IMR-90 (cell line): ENCODE measurements around the gene ERBB4. TPM values are rescaled to one million over a fixed set of nuclear protein-coding genes. Genes with fewer than 3 reads are reported as not detected.

Experiments
- ATAC-seq: fragments of 200-7000 bp; cut with Tn5 transposase; 2 replicates; pipeline ENCODE4 v1.9.1; 2020; ENCODE audit warnings: low read depth, mild to moderate bottlenecking, moderate library complexity
- BruUV-seq: library from RNA; stranded (reverse); fragments of 400-500 nt; replicated peaks from 2 replicates; lab custom pipeline; 2021; lab: Mats Ljungman, UMichigan
- CTCF ChIA-PET: fragments of 300-600 bp; formaldehyde crosslinking; extraction: SDS; loops from one replicate; lab custom pipeline; 2021; ENCODE audit warnings: antibody characterized with exemption; lab: Yijun Ruan, JAX
- POLR2A ChIA-PET: fragments of 300-600 bp; sonication (Branson Sonifier 250); formaldehyde crosslinking; loops from one replicate; lab custom pipeline; 2022; ENCODE audit warnings: antibody characterized with exemption; ENCODE audit not compliant: unreplicated experiment; lab: Charles Lee
- DNase-seq: peaks from one replicate; pipeline ENCODE4 v3.0.0; 2013
- H2AFZ ChIP-seq: replicated peaks from 2 replicates; pipeline ENCODE3; 2013; ENCODE audit warnings: low read length, mild to moderate bottlenecking; ENCODE audit not compliant: poor library complexity
- H2AK5ac ChIP-seq: 2 replicates; pipeline ENCODE4 v1.6.1; 2013; ENCODE audit warnings: low read depth, low read length, inconsistent platforms
- H2AK9ac ChIP-seq: replicated peaks from 2 replicates; pipeline ENCODE3; 2013; ENCODE audit warnings: mild to moderate bottlenecking, low read depth, low read length, moderate library complexity; ENCODE audit not compliant: poor library complexity
- H2BK120ac ChIP-seq: 2 replicates; pipeline ENCODE4 v1.6.1; 2013; ENCODE audit warnings: low read depth, low read length, inconsistent platforms
- H2BK15ac ChIP-seq: 3 replicates; pipeline ENCODE4 v1.6.1; 2013; ENCODE audit warnings: low read depth, low read length, inconsistent platforms
- H2BK20ac ChIP-seq: 2 replicates; pipeline ENCODE4 v1.6.1; 2013; ENCODE audit warnings: low read depth, mild to moderate bottlenecking, inconsistent platforms, low read length, moderate library complexity
- H2BK5ac ChIP-seq: 2 replicates; pipeline ENCODE4 v1.6.1; 2013; ENCODE audit warnings: mild to moderate bottlenecking, low read depth, low read length, inconsistent platforms; ENCODE audit not compliant: poor library complexity, severe bottlenecking
- H3K14ac ChIP-seq: replicated peaks from 2 replicates; pipeline ENCODE4 v1.6.1; 2013; ENCODE audit warnings: low read depth, low read length, inconsistent platforms
- H3K18ac ChIP-seq: 2 replicates; pipeline ENCODE4 v1.6.1; 2013; ENCODE audit warnings: low read depth, low read length, control low read depth
- H3K23ac ChIP-seq: 2 replicates; pipeline ENCODE4 v1.6.1; 2013; ENCODE audit warnings: low read depth, low read length, inconsistent platforms
- H3K27ac ChIP-seq: 2 replicates; pipeline ENCODE4 v1.5.1; 2013; ENCODE audit warnings: mild to moderate bottlenecking, control low read depth, low read length; ENCODE audit not compliant: insufficient read depth
- H3K27me3 ChIP-seq: 2 replicates; pipeline ENCODE4 v1.6.1; 2013; ENCODE audit warnings: low read length; ENCODE audit not compliant: control insufficient read depth, insufficient read depth
- H3K36me3 ChIP-seq: 2 replicates; pipeline ENCODE4 v1.6.1; 2013; ENCODE audit warnings: low read length, mixed read lengths; ENCODE audit not compliant: control insufficient read depth, insufficient read depth
- H3K4ac ChIP-seq: 2 replicates; pipeline ENCODE4 v1.6.1; 2013; ENCODE audit warnings: low read depth, low read length, inconsistent platforms
- H3K4me1 ChIP-seq: 2 replicates; pipeline ENCODE4 v1.6.1; 2013; ENCODE audit warnings: low read length, mixed read lengths; ENCODE audit not compliant: control insufficient read depth, insufficient read depth
- H3K4me2 ChIP-seq: 2 replicates; pipeline ENCODE4 v1.6.1; 2013; ENCODE audit warnings: low read depth, mild to moderate bottlenecking, control low read depth, low read length, moderate library complexity
- H3K4me3 ChIP-seq: 2 replicates; pipeline ENCODE4 v1.5.1; 2013; ENCODE audit warnings: low read depth, mild to moderate bottlenecking, control low read depth, low read length, moderate library complexity; ENCODE audit not compliant: insufficient read depth
- H3K56ac ChIP-seq: 2 replicates; pipeline ENCODE4 v1.6.1; 2013; ENCODE audit warnings: low read length, inconsistent platforms; ENCODE audit not compliant: insufficient read depth; ENCODE audit errors: extremely low read depth
- H3K79me1 ChIP-seq, 2 experiments: 2 replicates each; pipeline ENCODE4 v1.6.1; 2013; ENCODE audit warnings: low read length in 2 of 2, inconsistent platforms in 1 of 2, low read depth in 1 of 2
- H3K9ac ChIP-seq: 2 replicates; pipeline ENCODE4 v1.6.1; 2013; ENCODE audit warnings: low read depth, low read length, control low read depth
- H3K9me1 ChIP-seq: 2 replicates; pipeline ENCODE4 v1.6.1; 2013; ENCODE audit warnings: low read length, inconsistent platforms; ENCODE audit not compliant: insufficient read depth
- H3K9me3 ChIP-seq: 2 replicates; pipeline ENCODE4 v1.6.1; 2013; ENCODE audit warnings: low read length; ENCODE audit not compliant: control insufficient read depth, insufficient read depth
- H4K20me1 ChIP-seq: 2 replicates; pipeline ENCODE4 v1.6.1; 2013; ENCODE audit warnings: low read length, inconsistent platforms; ENCODE audit not compliant: insufficient read depth
- H4K5ac ChIP-seq: 2 replicates; pipeline ENCODE4 v1.6.1; 2013; ENCODE audit warnings: mild to moderate bottlenecking, low read depth, low read length, control low read depth
- H4K8ac ChIP-seq, 2 experiments: 2 replicates each; pipeline ENCODE4 v1.6.1; 2013; ENCODE audit warnings: low read depth in 2 of 2, low read length in 2 of 2, control low read depth in 1 of 2, inconsistent platforms in 1 of 2
- H4K91ac ChIP-seq: 2 replicates; pipeline ENCODE4 v1.6.1; 2013; ENCODE audit warnings: low read depth, low read length, inconsistent platforms; ENCODE audit not compliant: insufficient read depth
- BHLHE40 ChIP-seq: fragments of 150-350 bp; IDR thresholded peaks from 2 replicates; pipeline ENCODE4 v1.6.1; 2016; ENCODE audit warnings: mild to moderate bottlenecking, low read depth, low read length
- CHD1 ChIP-seq: IDR thresholded peaks from 2 replicates; pipeline ENCODE4 v1.6.1; 2012; ENCODE audit warnings: low read depth, low read length, improper control_type of control experiment
- MAFK ChIP-seq: IDR thresholded peaks from 2 replicates; pipeline ENCODE4 v1.6.1; 2012; ENCODE audit warnings: low read depth, low read length, improper control_type of control experiment
- RAD21 ChIP-seq: IDR thresholded peaks from 2 replicates; pipeline ENCODE4 v1.6.1; 2012; ENCODE audit warnings: low read length, improper control_type of control experiment
- WGBS, 2 experiments: methylation state at CpG; one replicate each; pipeline versions ENCODE4 v1.1.5 to v1.1.7; 2013; ENCODE audit warnings: missing lambda C conversion rate in 2 of 2; ENCODE audit not compliant: insufficient read length in 1 of 2; ENCODE audit errors: extremely low coverage in 2 of 2; 5-methylcytosine and 5-hydroxymethylcytosine counted together
- dilution Hi-C: fragments of 300-500 bp; cut with HindIII; formaldehyde crosslinking; loops from one replicate; pipeline ENCODE4 v1.14.3; 2018; ENCODE audit warnings: low sequenced_read_pairs; ENCODE audit not compliant: unreplicated experiment
- in situ Hi-C: fragments of 300-500 bp; cut with MboI; formaldehyde crosslinking; loops from 3 replicates; pipeline ENCODE4 v1.14.3; 2019; ENCODE audit warnings: low sequenced_read_pairs, inconsistent platforms, mixed read lengths
- intact Hi-C: fragments of 100-400 bp; cut with micrococcal nuclease; formaldehyde crosslinking; loops from 2 replicates; pipeline ENCODE4 v1.10.0; 2022
- polyA plus RNA-seq, 3 experiments: library from polyadenylated mRNA; depleted of rRNA; stranded (reverse); fragments of >200 nt; gene quantifications; 2 replicates each; pipeline ENCODE4 v1.2.3, GENCODE V29; 2012; ENCODE audit warnings: low replicate concordance in 1 of 3
- total RNA-seq: library from RNA; depleted of rRNA; stranded (reverse); fragments of >200 nt; gene quantifications from 2 replicates; pipeline ENCODE4 v1.2.3, GENCODE V29; 2012

ERBB4 gene
- total and polyA plus RNA-seq, 2 of the 4 experiments (the other 2 are of a cell fraction): not detected

DNA sequence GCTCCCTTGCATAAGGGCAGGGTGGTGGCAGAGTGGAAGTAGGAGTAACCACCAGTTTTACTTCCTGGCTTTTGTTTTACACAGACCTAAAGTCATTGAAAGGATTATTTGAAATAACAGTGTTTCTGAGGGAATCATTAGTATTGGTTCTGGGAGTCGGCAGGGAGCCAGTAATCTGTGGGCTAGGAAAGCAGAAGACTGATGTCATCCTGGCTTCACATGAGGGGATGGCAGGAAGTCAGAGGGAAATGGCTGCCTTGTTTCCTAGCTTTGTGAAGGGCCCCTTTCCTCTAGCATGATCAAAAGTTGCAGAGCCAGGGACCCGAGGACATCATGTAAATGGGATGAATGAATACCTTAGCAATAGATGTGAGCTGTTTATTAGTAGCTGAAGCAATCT is 1189.6 kb downstream of the ERBB4 start:
- Histone ChIP-seq H3K4me2 (no peak overlapping the region), H3K14ac (no peak overlapping the region), H3K9ac (no peak overlapping the region), H3K23ac (no peak overlapping the region), H2AK5ac (no peak overlapping the region), H3K4me3 (no peak overlapping the region), H3K9me1 (no peaks in the 10 kb centered on the region), H2AFZ (no peak overlapping the region), H3K4ac (no peak overlapping the region), H4K20me1 (no peaks in the 10 kb centered on the region), H2BK120ac (no peak overlapping the region), H2BK20ac (no peak overlapping the region), H3K79me1 (no peaks in the 10 kb centered on the region), H2AK9ac (no peak overlapping the region), H3K4me1 (no peaks in the 10 kb centered on the region), H3K36me3 (no peaks in the 10 kb centered on the region), H2BK5ac (no peak overlapping the region), H3K56ac (no peak overlapping the region), H2BK15ac (no peak overlapping the region), H3K27me3 (no peaks in the 10 kb centered on the region), H3K18ac (no peak overlapping the region), H4K8ac (no peak overlapping the region), H3K27ac (no peak overlapping the region), H3K9me3 (peaks cover 11% of the 10 kb centered on the region), H4K91ac (no peak overlapping the region), H4K5ac (no peak overlapping the region)
- POLR2A ChIA-PET: no interaction called here
- BruUV-seq: no TSS peak
- in situ Hi-C loops: no loop called here
- intact Hi-C loops: no loop called here
- no CpG with 5 or more reads among the region's 2 CpGs for WGBS, 2 experiments
- DNase-seq: no peak
- dilution Hi-C loops: no loop called here
- CTCF ChIA-PET: no interaction called here
- no peak for ATAC-seq
- TF ChIP-seq MAFK (no peak), BHLHE40 (no peak), RAD21 (no peak), CHD1 (no peak)
